B cell (primary cell): Measurements from ENCODE around the gene HYAL2. TPM values are rescaled to one million over a fixed set of nuclear protein-coding genes. Genes with fewer than 3 reads are reported as not detected.

ENCODE experiments used
- ATAC-seq: fragments of 200-7000 bp; cut with Tn5 transposase; one replicate; pipeline ENCODE4 v1.10.0; 2021; ENCODE audit warnings: low read depth, mild to moderate bottlenecking, moderate number of reproducible peaks, moderate library complexity
- CTCF ChIA-PET: fragments of 350-600 bp; sonication (Branson Sonifier 250); formaldehyde crosslinking; loops from one replicate; lab custom pipeline; 2021; ENCODE audit warnings: antibody characterized with exemption, inconsistent platforms; lab: Charles Lee
- POLR2A ChIA-PET: fragments of 350-600 bp; sonication (Branson Sonifier 250); formaldehyde crosslinking; loops from one replicate; lab custom pipeline; 2021; ENCODE audit warnings: antibody characterized with exemption; lab: Charles Lee
- DNase-seq: peaks from one replicate; pipeline ENCODE4 v3.0.0; 2013
- H2AFZ ChIP-seq: 2 replicates; pipeline ENCODE4 v1.6.1; 2012; ENCODE audit warnings: mild to moderate bottlenecking, low read depth, low read length; ENCODE audit not compliant: insufficient read depth, poor library complexity, severe bottlenecking
- H3K27ac ChIP-seq, 2 donors: 1 replicate in 1 of 2; 2 replicates in 1 of 2; pipeline ENCODE4 v1.5.1; 2012 to 2013; ENCODE audit warnings: low read length in 2 of 2, mild to moderate bottlenecking in 2 of 2, moderate library complexity in 1 of 2
- H3K27me3 ChIP-seq, 4 experiments: fragments of 200-600 bp in 1 of 4; sonication (generic) in 1 of 4; replicated peaks in 1 of 4; 1 replicate in 2 of 4; 2 replicates in 2 of 4; pipeline versions ENCODE4 v1.6.1 to v1.7.0; 2013 to 2016; ENCODE audit warnings: low read length in 3 of 4, mild to moderate bottlenecking in 2 of 4, mixed read lengths in 1 of 4, moderate library complexity in 1 of 4; ENCODE audit not compliant: insufficient read depth in 4 of 4, control insufficient read depth in 3 of 4; ENCODE audit errors: control extremely low read depth in 1 of 4
- H3K36me3 ChIP-seq, 2 experiments: replicated peaks in 1 of 2; 1 replicate in 1 of 2; 2 replicates in 1 of 2; pipeline versions ENCODE4 v1.6.1 to v1.7.1; 2013; ENCODE audit warnings: low read length in 1 of 2; ENCODE audit not compliant: insufficient read depth in 2 of 2, control insufficient read depth in 1 of 2; ENCODE audit errors: control extremely low read depth in 1 of 2, extremely low read depth in 1 of 2
- H3K4me1 ChIP-seq, 2 donors: fragments of 200-600 bp in 1 of 2; sonication (generic) in 1 of 2; 1 replicate in 1 of 2; 2 replicates in 1 of 2; pipeline versions ENCODE4 v1.5.1 to v1.6.1; 2013 to 2017; ENCODE audit warnings: low read length in 2 of 2; ENCODE audit not compliant: control insufficient read depth in 2 of 2, insufficient read depth in 2 of 2
- H3K4me2 ChIP-seq: replicated peaks from 2 replicates; pipeline ENCODE3; 2012; ENCODE audit warnings: mild to moderate bottlenecking, low read depth, low read length; ENCODE audit not compliant: poor library complexity, severe bottlenecking
- H3K4me3 ChIP-seq, 5 experiments: fragments of 200-600 bp in 1 of 5; sonication (generic) in 1 of 5; 1 replicate in 3 of 5; 2 replicates in 2 of 5; pipeline versions ENCODE4 v1.5.1 to v1.7.0; 2011 to 2016; ENCODE audit warnings: low read length in 4 of 5, mild to moderate bottlenecking in 4 of 5, low read depth in 2 of 5, control low read depth in 1 of 5, moderate library complexity in 1 of 5; ENCODE audit not compliant: insufficient read depth in 1 of 5; ENCODE audit errors: control extremely low read depth in 1 of 5, extremely low read depth in 1 of 5
- H3K79me2 ChIP-seq: fragments of 200-600 bp; sonication (generic); one replicate; pipeline ENCODE4 v1.6.0; 2016; ENCODE audit warnings: low read length; ENCODE audit not compliant: control insufficient read depth, insufficient read depth
- H3K9ac ChIP-seq: fragments of 200-600 bp; sonication (generic); 2 replicates; pipeline ENCODE4 v1.6.1; 2017; ENCODE audit warnings: mild to moderate bottlenecking, low read length, moderate library complexity
- H3K9me3 ChIP-seq, 3 donors: one replicate each; pipeline versions ENCODE4 v1.6.1 to v1.7.1; 2013; ENCODE audit warnings: low read length in 2 of 3; ENCODE audit not compliant: control insufficient read depth in 2 of 3, insufficient read depth in 1 of 3; ENCODE audit errors: control extremely low read depth in 1 of 3
- H4K20me1 ChIP-seq: 2 replicates; pipeline ENCODE4 v1.6.0; 2012; ENCODE audit warnings: mild to moderate bottlenecking, low read length; ENCODE audit not compliant: insufficient read depth, control insufficient read depth, poor library complexity, severe bottlenecking
- H3K27ac Mint-ChIP-seq: one replicate; pipeline ENCODE4 v1.8.0; 2021; ENCODE audit warnings: mixed read lengths
- H3K27me3 Mint-ChIP-seq: one replicate; pipeline ENCODE4 v1.8.0; 2021; ENCODE audit warnings: mixed read lengths
- H3K4me1 Mint-ChIP-seq: one replicate; pipeline ENCODE4 v1.8.0; 2021; ENCODE audit warnings: mixed read lengths
- H3K4me3 Mint-ChIP-seq: one replicate; pipeline ENCODE4 v1.8.0; 2021; ENCODE audit warnings: mixed read lengths
- H3K9me3 Mint-ChIP-seq: one replicate; pipeline ENCODE4 v1.8.0; 2022; ENCODE audit warnings: mixed read lengths; ENCODE audit not compliant: insufficient read depth
- CTCF ChIP-seq: fragments of 200-600 bp; IDR thresholded peaks from one replicate; pipeline ENCODE4 v1.8.0; 2022; ENCODE audit warnings: antibody characterized with exemption, mild to moderate bottlenecking
- EZH2 ChIP-seq: IDR thresholded peaks from 2 replicates; pipeline ENCODE4 v1.6.1; 2012; ENCODE audit warnings: borderline replicate concordance, low read depth, mild to moderate bottlenecking, moderate library complexity, low read length; ENCODE audit not compliant: insufficient read depth, poor library complexity, severe bottlenecking
- WGBS: methylation state at CpG from one replicate; pipeline ENCODE4 v1.1.5; 2013; ENCODE audit warnings: missing lambda C conversion rate; ENCODE audit not compliant: insufficient coverage; 5-methylcytosine and 5-hydroxymethylcytosine counted together
- intact Hi-C: fragments of 100-400 bp; cut with micrococcal nuclease; formaldehyde crosslinking; loops from one replicate; pipeline ENCODE4 v1.10.0; 2022
- polyA plus RNA-seq: library from polyadenylated mRNA; depleted of rRNA; stranded (reverse); fragments of >200 nt; gene quantifications from 2 replicates; pipeline ENCODE4 v1.2.3, GENCODE V29; 2012
- total RNA-seq, 2 donors: library from RNA; stranded (reverse); fragments of 120-200 nt in 1 of 2; gene quantifications; 1 replicate in 1 of 2; 2 replicates in 1 of 2; pipeline versions ENCODE4 v1.2.3 to v1.2.4, GENCODE V29; 2013 to 2022

Gene HYAL2
- total and polyA plus RNA-seq, 2 donors (not counting 1 experiment from before 2014, with no cell fraction given) = 4.2 to 5.1 TPM

- TF ChIP-seq EZH2 (no peak), CTCF (no peak)
- CTCF ChIA-PET = interaction anchor here (0.6 to 1.7 kb wide), 2 partner anchors 9 to 12 kb away, joined by 4 to 5 read pairs; partner anchors contain the start of genes HYAL3 and NAA80
- H3K79me2 ChIP-seq = peaks cover 18% of the 10 kb centered on the region
- no peak overlapping the region for H3K9ac ChIP-seq
- H3K4me3 Mint-ChIP-seq = peak overlapping the region; percentile 39
- H4K20me1 ChIP-seq = no peaks in the 10 kb centered on the region
- no peaks in the 10 kb centered on the region for H3K9me3 Mint-ChIP-seq
- no peaks in the 10 kb centered on the region for H3K27me3 Mint-ChIP-seq
- POLR2A ChIA-PET = no interaction called here
- H3K4me3 ChIP-seq = no peak overlapping the region
- H3K27ac ChIP-seq = no peak overlapping the region
- H3K27ac Mint-ChIP-seq = no peak overlapping the region
- WGBS = 98% methylated on average over 14 of the region's 16 CpGs
- intact Hi-C loops = loop anchor here (10.0 kb wide), 1 partner anchor 1095 kb away; the partner anchor contains the start of gene MANF
- H2AFZ ChIP-seq = no peak overlapping the region
- H3K4me1 ChIP-seq = peaks cover 11 to 17% of the 10 kb centered on the region in 2 donors
- no peak for ATAC-seq
- no peaks in the 10 kb centered on the region for H3K9me3 ChIP-seq
- peaks cover 14% of the 10 kb centered on the region for H3K4me1 Mint-ChIP-seq
- H3K4me2 ChIP-seq = no peak overlapping the region
- H3K27me3 ChIP-seq = no peaks in the 10 kb centered on the region
- no peak for DNase-seq
- peaks cover 0 to 29% of the 10 kb centered on the region in 2 experiments for H3K36me3 ChIP-seq
Observed at GRCh38 chr3:50290161-50290641, 32.3 kb downstream of the HYAL2 start.

- Histone ChIP-seq H3K79me2 (peaks cover 18% of the 10 kb centered on the region), H3K4me3 (no peak overlapping the region), H3K4me2 (no peak overlapping the region), H4K20me1 (no peaks in the 10 kb centered on the region), H3K9ac (no peak overlapping the region), H3K36me3 (peaks cover 0 to 29% of the 10 kb centered on the region in 2 experiments), H3K27ac (no peak overlapping the region), H2AFZ (no peak overlapping the region), H3K27me3 (no peaks in the 10 kb centered on the region), H3K4me1 (peaks cover 11 to 17% of the 10 kb centered on the region in 2 donors), H3K9me3 (no peaks in the 10 kb centered on the region)
- H3K4me1 Mint-ChIP-seq = peaks cover 14% of the 10 kb centered on the region
- no peaks in the 10 kb centered on the region for H3K9me3 Mint-ChIP-seq
- H3K27ac Mint-ChIP-seq = no peak overlapping the region
- ATAC-seq = no peak
- CTCF ChIA-PET = interaction anchor here (1.7 kb wide), 1 partner anchor 10 kb away, joined by 5 read pairs; the partner anchor contains the start of genes HYAL3 and NAA80
- TF ChIP-seq EZH2 (no peak), CTCF (no peak)
- no peaks in the 10 kb centered on the region for H3K27me3 Mint-ChIP-seq
- POLR2A ChIA-PET = no interaction called here
- DNase-seq = no peak
- no peak overlapping the region for H3K4me3 Mint-ChIP-seq
- WGBS = 97% methylated on average over 5 of the region's 6 CpGs
- intact Hi-C loops = no loop called here
Observed at GRCh38 chr3:50289130-50289529, 33.4 kb downstream of the HYAL2 start.
